Natural killer cell (primary cell): ENCODE data around the gene BACH1. TPM values are rescaled to one million over a fixed set of nuclear protein-coding genes. Genes with fewer than 3 reads are reported as not detected.
"Not testable (repeated sequence)": the region's sequence is repeated elsewhere in the genome, so short reads cannot be mapped to it uniquely, and the experiment has no call there.

Experiments
- ATAC-seq, 3 donors: fragments of 150-1000 bp in 2 of 3; fragments of 200-7000 bp in 1 of 3; cut with Tn5 transposase; 1 replicate in 1 of 3; 2 replicates in 2 of 3; pipeline ENCODE4 v1.10.0; 2021; ENCODE audit warnings: mild to moderate bottlenecking in 2 of 3, moderate library complexity in 2 of 3
- DNase-seq, 2 donors: peaks; one replicate each; pipeline versions ENCODE4 v3.0.0 to v3.0.0-alpha.2; 2013 to 2021; ENCODE audit warnings: mixed read lengths in 1 of 2
- H3K27ac ChIP-seq: one replicate; pipeline ENCODE4 v1.5.1; 2013; ENCODE audit warnings: mild to moderate bottlenecking, low read length
- H3K27me3 ChIP-seq: one replicate; pipeline ENCODE4 v1.6.1; 2013; ENCODE audit warnings: low read length; ENCODE audit not compliant: control insufficient read depth, insufficient read depth
- H3K36me3 ChIP-seq: one replicate; pipeline ENCODE4 v1.6.1; 2013; ENCODE audit warnings: low read length; ENCODE audit not compliant: control insufficient read depth, insufficient read depth
- H3K4me1 ChIP-seq: one replicate; pipeline ENCODE4 v1.6.1; 2013; ENCODE audit warnings: low read length; ENCODE audit not compliant: control insufficient read depth, insufficient read depth
- H3K4me3 ChIP-seq: one replicate; pipeline ENCODE4 v1.5.1; 2013; ENCODE audit warnings: low read length
- H3K9me3 ChIP-seq: one replicate; pipeline ENCODE4 v1.6.1; 2013; ENCODE audit warnings: low read length; ENCODE audit not compliant: control insufficient read depth, insufficient read depth
- H3K27ac Mint-ChIP-seq, 2 donors: one replicate each; pipeline ENCODE4 v1.8.0; 2022; ENCODE audit warnings: mild to moderate bottlenecking in 2 of 2, mixed read lengths in 2 of 2, moderate library complexity in 1 of 2
- H3K27me3 Mint-ChIP-seq, 2 donors: one replicate each; pipeline ENCODE4 v1.8.0; 2022; ENCODE audit warnings: low read depth in 2 of 2, mixed read lengths in 2 of 2
- H3K36me3 Mint-ChIP-seq: one replicate; pipeline ENCODE4 v1.8.0; 2022; ENCODE audit warnings: mixed read lengths
- H3K4me1 Mint-ChIP-seq, 2 donors: one replicate each; pipeline ENCODE4 v1.8.0; 2022; ENCODE audit warnings: mixed read lengths in 2 of 2
- H3K4me3 Mint-ChIP-seq: one replicate; pipeline ENCODE4 v1.8.0; 2022; ENCODE audit warnings: mild to moderate bottlenecking, moderate library complexity, mixed read lengths
- H3K9me3 Mint-ChIP-seq, 2 donors: one replicate each; pipeline ENCODE4 v1.8.0; 2022; ENCODE audit warnings: mixed read lengths in 2 of 2
- WGBS: methylation state at CpG from one replicate; pipeline ENCODE4 v1.1.7; 2013; ENCODE audit warnings: missing lambda C conversion rate; ENCODE audit not compliant: insufficient coverage; 5-methylcytosine and 5-hydroxymethylcytosine counted together
- intact Hi-C: fragments of 100-400 bp; cut with micrococcal nuclease; formaldehyde crosslinking; loops from one replicate; pipeline ENCODE4 v1.14.2; 2022
- total RNA-seq, 4 donors: library from RNA; stranded (reverse); fragments of 120-200 nt in 1 of 4; gene quantifications; one replicate each; pipeline versions ENCODE4 v1.2.3 to v1.2.4, GENCODE V29; 2013 to 2022
- TF ChIP-seq, protein P1 (sequence below): fragments of 200-600 bp; IDR thresholded peaks from one replicate; pipeline ENCODE4 v1.8.0; 2022; ENCODE audit warnings: antibody characterized with exemption

Gene BACH1
- total RNA-seq, 3 donors from 2014 or later (not counting 1 experiment from before 2014, with no cell fraction given), result 74.2 to 111 (median 86.3) TPM

DNA sequence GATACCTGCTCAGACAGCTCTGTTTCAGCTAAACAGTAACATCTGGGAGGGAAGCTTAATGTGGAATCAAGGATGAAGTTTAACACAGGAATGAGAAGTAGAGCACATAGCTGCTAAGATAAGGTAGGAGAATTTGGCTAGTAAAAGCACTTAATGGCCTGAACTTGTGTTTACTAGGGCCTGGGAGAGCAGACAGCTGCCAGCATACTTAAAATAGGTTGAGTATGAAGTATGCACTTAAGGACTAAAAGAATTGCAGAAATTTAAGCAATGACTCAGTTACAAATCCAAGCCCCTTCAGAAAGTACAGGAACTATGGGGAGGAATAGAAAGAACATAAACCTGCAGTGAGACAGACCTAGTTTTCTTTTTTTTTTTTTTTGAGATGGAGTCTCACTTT lies 53.0 kb downstream of the BACH1 start:
- intact Hi-C loops, result no loop called here
- no peak overlapping the region for H3K27ac ChIP-seq
- TF ChIP-seq, protein P1, sequence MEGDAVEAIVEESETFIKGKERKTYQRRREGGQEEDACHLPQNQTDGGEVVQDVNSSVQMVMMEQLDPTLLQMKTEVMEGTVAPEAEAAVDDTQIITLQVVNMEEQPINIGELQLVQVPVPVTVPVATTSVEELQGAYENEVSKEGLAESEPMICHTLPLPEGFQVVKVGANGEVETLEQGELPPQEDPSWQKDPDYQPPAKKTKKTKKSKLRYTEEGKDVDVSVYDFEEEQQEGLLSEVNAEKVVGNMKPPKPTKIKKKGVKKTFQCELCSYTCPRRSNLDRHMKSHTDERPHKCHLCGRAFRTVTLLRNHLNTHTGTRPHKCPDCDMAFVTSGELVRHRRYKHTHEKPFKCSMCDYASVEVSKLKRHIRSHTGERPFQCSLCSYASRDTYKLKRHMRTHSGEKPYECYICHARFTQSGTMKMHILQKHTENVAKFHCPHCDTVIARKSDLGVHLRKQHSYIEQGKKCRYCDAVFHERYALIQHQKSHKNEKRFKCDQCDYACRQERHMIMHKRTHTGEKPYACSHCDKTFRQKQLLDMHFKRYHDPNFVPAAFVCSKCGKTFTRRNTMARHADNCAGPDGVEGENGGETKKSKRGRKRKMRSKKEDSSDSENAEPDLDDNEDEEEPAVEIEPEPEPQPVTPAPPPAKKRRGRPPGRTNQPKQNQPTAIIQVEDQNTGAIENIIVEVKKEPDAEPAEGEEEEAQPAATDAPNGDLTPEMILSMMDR, result no peak
- H3K36me3 ChIP-seq, result peaks cover 3% of the 10 kb centered on the region
- Mint-ChIP-seq H3K36me3 (peaks cover 18% of the 10 kb centered on the region), H3K27me3 (no peaks in the 10 kb centered on the region), H3K27ac (no peak overlapping the region), H3K9me3 (peaks cover 6 to 8% of the 10 kb centered on the region in 2 donors), H3K4me3 (no peak overlapping the region), H3K4me1 (peaks cover 8 to 10% of the 10 kb centered on the region in 2 donors)
- DNase-seq (no peak), ATAC-seq (no peak)
- H3K9me3 ChIP-seq, result no peaks in the 10 kb centered on the region
- no peak overlapping the region for H3K4me3 ChIP-seq
- H3K27me3 ChIP-seq, result no peaks in the 10 kb centered on the region
- peaks cover 5% of the 10 kb centered on the region for H3K4me1 ChIP-seq

GRCh38 chr21:29355043-29355710 lies 56.5 kb downstream of the BACH1 start:
- H3K4me3 Mint-ChIP-seq, H3K36me3 ChIP-seq: not testable (repeated sequence)

DNA sequence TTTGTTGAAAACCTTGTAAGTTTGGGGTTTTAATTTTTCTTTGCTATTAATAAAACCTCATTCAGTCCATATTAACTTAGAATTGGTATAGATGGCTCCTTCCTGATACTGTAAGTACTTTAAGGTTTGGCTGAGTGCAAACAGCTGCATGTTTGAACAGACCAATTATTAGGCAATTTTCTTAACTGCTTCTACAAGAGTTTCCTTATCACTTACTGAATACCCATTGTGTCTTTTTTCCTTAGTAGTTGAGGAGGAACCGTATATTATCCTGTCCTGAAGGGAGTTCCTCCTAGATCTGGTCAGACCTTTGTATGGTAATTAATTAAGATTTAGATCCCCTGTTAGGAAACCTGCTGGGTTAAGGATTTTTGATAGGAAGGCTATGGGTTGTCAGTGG lies 57.6 kb downstream of the BACH1 start:
- H3K27ac Mint-ChIP-seq, ATAC-seq, intact Hi-C loops, H3K4me3 Mint-ChIP-seq, H3K27me3 ChIP-seq, H3K36me3 ChIP-seq, H3K4me3 ChIP-seq, H3K27me3 Mint-ChIP-seq, H3K9me3 ChIP-seq, H3K27ac ChIP-seq, DNase-seq, H3K9me3 Mint-ChIP-seq, H3K4me1 ChIP-seq: not testable (repeated sequence)
- Mint-ChIP-seq H3K4me1 (peaks cover 11 to 15% of the 10 kb centered on the region in 2 donors), H3K36me3 (peaks cover 18% of the 10 kb centered on the region)
- no CpG with 5 or more reads among the region's 1 CpG for WGBS

More at GRCh38 chr21:29355043-29355710, 56.5 kb downstream of the BACH1 start:
- WGBS, result 97% methylated on average over 11 of the region's 14 CpGs
- peaks cover 11 to 15% of the 10 kb centered on the region in 2 donors for H3K4me1 Mint-ChIP-seq
- H3K27ac ChIP-seq, DNase-seq, H3K4me3 ChIP-seq, H3K27ac Mint-ChIP-seq, H3K9me3 Mint-ChIP-seq, H3K27me3 ChIP-seq, H3K4me1 ChIP-seq, H3K27me3 Mint-ChIP-seq, intact Hi-C loops, ATAC-seq, H3K9me3 ChIP-seq: not testable (repeated sequence)
- peaks cover 18% of the 10 kb centered on the region for H3K36me3 Mint-ChIP-seq

- H3K27ac ChIP-seq, H3K27me3 Mint-ChIP-seq, H3K9me3 Mint-ChIP-seq, H3K4me3 ChIP-seq, H3K27me3 ChIP-seq, intact Hi-C loops, DNase-seq, H3K4me1 ChIP-seq, H3K36me3 ChIP-seq, ATAC-seq, H3K27ac Mint-ChIP-seq, H3K9me3 ChIP-seq, H3K4me3 Mint-ChIP-seq: not testable (repeated sequence)
- Mint-ChIP-seq H3K4me1 (peaks cover 11 to 15% of the 10 kb centered on the region in 2 donors), H3K36me3 (peaks cover 18% of the 10 kb centered on the region)
- WGBS, result 96% methylated on average over 4 of the region's 4 CpGs
Observed at GRCh38 chr21:29356810-29357209, 58.1 kb downstream of the BACH1 start.

DNA sequence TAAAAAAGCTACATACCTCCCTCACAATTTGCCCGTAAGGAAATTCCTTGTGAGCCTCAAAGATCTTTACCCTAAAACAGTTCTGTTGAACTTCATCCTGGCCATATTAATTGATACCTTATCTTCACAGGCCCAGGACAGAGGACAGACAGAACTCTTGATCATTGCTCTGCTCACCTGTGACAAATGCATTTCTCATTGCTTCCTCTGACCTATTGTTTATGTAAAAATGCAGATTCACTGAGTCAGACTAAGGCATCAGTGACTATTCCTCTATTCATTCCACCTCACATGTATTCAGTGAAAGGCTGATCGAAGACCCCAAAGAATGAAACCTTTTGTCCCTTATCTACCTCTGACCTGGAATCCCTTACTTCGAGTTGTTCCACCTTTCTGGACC lies 61.0 kb downstream of the BACH1 start:
- WGBS, result 98% methylated on average over 3 of the region's 3 CpGs
- H3K36me3 ChIP-seq, result no peaks in the 10 kb centered on the region
- Mint-ChIP-seq H3K27me3 (no peaks in the 10 kb centered on the region), H3K27ac (no peak overlapping the region), H3K4me1 (peaks cover 11 to 15% of the 10 kb centered on the region in 2 donors), H3K9me3 (peaks cover under 1 to 1% of the 10 kb centered on the region in 2 donors), H3K36me3 (peaks cover 16% of the 10 kb centered on the region), H3K4me3 (no peak overlapping the region)
- no peaks in the 10 kb centered on the region for H3K27me3 ChIP-seq
- intact Hi-C loops, result no loop called here
- no peaks in the 10 kb centered on the region for H3K9me3 ChIP-seq
- TF ChIP-seq, protein P1, result no peak
- ATAC-seq (no peak), DNase-seq (no peak)
- no peak overlapping the region for H3K27ac ChIP-seq
- H3K4me3 ChIP-seq, result no peak overlapping the region
- H3K4me1 ChIP-seq, result peaks cover 3% of the 10 kb centered on the region
